NK-92 (cell line): ENCODE data around the gene PSAPL1.

Experiments used
- DNase-seq: peaks from one replicate; lab custom pipeline; 2025; ENCODE audit not compliant: unreplicated experiment; lab: John Stamatoyannopoulos, UW

Gene PSAPL1

DNA sequence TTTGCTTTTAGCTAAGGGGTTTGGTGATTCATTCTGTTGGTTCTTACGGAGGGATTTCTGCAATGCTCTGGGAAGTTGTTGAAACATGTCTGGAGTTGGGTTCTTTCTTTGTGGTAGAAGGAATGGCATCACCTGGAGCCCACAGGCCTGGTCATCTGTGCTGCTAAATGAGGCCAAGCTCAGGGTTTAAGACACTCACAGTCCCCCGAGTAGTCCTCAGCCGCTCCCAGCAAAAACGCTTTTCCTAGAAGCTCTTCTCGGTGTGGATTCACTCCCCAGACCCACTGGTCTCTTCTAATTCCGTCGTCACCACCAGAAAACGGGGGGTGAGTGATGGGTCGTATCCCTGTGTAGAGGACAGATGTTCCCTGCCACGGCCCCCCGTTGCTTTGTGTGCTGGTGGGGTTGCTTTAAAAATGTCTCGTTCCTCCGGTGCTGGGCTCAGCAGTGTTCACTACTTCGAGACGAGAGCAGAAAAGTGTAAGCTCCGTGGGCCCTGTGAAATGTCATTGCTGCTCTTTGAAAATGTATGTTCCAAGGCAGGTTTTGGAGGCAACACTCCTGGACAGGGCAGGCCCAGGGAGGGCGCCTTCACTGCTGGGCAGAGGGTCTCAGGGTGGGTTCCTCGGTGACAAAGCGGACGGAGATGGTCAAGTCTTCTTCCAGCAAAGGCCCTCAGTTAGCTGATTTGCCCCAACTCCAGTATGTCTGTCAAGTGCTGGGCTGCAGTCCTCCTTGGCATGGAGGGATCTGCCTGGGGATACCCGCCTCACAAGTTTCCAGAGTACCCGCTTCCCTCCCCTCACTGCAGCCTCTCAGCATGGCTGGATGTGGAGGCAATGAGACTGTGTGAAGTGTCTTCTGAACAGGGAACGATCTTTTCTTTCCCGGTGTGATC lies 37.3 kb downstream of the PSAPL1 start:
- no peak for DNase-seq

DNA sequence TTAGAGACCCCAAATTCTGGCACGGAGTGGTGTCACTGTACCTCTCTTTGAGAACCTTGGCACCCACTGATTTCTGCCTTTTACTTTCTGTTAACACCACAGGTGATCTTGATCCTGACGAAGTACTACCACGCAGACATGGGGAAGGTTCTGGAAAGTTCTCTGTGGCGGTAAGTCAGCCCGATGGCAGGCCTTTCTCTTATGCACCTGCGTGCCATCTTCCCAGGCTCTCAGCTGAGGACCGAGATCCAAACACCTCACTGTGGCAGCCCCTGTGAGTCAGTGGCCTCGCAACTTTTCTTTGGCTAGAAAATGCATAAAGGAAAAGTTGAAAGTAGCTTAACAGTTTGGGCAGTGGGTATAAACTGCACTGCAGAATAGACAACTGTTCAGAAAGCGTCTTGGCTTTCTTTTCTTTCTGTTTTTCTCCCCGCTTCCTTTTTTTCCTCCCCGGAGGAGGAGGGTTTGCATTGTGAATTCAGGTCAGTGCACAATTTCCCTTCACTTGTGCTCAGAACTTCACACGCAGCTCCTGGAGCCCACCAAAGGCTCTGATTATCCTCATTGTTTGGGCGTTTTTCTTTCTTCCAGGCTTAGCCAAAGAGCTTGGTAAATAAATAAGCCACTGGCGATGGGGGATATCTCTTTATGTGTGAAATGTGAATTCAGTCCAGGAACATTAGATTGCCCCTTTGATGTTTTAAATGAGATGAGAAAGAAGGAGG lies 38.4 kb downstream of the PSAPL1 start:
- DNase-seq = no peak

DNA sequence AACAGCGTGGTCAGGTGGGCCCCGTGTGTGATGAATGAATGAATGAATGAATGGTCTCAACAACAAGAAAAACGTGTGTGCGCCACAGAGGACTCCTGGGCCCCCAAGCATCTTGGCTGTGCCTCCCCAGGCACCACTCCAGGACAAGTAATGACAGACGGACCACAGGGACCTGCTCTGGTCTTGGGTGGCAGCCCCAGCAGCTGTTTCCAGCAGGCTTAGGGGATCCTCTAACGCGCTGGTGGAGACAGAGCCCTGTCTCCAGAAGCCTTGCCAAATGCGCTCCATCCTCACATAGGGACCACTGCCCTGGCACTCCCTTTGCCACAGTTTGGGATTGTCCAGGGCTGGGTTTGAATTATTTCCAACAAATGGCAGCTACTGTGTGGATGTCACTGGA lies 39.1 kb downstream of the PSAPL1 start:
- DNase-seq = no peak

DNA sequence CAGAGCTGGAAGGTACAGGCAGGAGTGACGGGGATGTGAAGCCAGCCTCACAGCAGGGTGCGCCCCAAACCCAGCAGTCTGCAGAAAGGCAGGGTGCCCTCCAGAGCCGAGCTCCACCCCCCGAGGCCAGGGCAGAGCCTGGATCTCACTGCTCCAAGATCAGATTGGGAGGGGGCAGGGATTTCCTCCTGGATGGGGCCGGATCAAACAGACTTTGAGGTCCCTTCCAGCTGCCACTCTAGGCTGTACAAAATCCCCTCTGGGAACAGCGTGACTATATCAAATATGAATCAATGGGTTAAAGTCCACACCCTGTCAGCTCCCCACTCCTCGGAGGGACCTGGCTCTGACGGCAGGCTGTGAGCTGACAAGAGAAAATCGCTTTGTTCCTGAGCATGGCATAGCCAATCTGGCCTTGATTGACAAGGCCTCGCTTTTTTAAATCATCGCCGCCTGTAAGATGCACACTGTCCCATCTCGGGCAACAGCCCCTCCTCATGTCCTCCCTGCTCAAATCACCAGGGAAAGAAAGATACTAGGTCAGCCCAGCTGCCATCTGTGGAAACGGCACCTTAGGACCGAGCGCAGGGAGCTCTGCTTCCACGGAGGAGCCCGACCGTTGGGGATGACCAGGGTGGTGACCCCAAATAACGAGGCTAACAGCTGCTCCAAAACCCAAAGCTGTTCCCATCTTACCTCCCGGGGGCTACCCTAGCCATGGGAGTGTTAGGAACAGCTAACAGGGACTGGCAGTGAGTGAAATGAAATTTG lies 39.9 kb downstream of the PSAPL1 start:
- no peak for DNase-seq

DNA sequence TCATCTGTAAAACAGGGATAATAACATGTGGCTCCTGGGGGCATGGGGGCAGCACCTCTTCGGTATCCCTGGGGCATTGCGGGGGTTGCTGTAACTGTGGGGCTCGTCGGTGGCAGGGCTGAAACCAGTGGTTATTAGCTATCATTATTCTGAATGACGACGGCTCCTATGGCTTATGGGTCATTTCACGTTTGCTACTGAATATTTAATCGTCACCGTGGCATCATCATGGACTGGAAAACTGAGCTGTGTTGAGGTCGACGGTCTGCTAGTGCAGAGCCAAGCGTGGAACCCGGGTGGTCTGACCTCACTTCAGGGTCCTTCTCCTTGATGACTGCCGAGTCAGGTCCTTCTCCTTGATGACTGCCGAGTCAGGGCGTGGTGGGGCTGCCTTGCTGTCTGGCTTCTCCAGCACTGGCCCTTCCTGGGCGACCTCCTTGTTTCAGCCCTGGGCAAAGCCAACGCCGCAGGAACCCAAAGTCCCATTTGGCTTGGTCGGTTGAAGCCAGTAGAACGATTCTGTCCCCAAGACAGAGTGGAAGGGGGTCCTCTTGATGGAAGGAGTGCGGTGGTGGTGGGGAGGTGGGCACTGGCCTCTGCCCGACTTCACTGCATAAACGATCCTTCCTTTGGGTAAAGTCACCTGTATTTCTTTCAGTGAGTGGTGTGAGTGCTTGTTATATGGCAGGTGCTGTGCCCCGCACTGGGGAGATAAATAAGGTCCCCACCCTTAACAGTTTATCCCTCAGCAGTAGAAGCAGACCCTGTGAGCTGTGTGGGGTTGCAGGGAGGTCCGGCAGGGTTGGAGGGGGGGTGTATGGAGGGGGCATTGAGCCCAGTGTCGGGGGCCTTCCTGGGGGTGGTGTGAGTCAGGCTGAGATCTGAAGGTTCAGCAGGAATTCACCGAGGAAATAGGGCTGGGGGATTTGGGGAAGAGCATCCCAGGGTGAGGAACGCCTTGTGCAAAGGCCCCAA lies 40.8 kb downstream of the PSAPL1 start:
- DNase-seq = no peak

DNA sequence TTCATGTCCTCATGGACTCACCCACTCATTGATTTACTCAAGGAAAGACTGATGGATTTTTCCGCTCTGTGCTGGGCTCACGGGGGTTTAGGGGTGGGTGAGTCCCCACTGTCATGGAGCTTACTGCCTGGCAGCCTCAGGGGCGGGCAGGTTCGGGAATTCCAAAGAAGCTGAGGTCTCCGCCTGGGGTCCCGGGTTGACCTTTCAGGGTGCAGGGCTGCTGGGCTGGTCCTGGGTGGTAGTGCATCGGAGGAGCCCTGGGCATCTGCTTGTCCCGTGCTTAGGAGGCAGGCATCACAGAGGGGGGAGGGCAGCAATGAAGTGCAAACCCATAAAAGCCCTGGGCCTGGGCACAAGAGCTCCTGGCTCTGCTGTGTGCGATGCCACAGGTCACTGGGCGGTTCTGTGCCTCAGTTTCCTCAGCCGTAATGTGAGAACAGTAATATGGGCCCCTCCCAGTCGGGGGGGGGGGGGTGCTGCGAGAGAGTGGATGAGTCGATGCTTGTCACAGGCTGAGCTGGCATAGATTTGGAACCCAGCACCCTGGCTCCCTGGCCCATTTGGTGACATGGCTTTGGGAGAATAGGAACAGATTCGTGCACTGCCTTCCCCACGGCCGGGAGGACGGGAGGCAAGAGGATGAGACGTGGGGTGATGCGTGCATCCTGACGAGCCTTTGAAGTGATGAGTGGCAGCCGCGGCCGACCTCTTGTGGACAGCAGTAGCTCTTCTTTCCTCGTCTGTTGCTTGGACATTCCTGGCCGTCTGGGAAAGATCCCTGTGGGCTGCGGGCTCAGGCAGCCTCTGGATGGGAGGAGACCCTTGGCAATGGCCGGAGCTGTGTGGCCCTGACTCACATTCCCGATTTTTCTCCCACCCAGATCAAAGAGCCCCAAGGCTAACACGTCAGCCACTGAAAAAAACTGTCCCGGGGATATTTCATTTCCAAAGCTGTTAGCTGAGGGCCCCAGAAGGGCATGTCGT lies 42.0 kb downstream of the PSAPL1 start:
- no peak for DNase-seq

DNA sequence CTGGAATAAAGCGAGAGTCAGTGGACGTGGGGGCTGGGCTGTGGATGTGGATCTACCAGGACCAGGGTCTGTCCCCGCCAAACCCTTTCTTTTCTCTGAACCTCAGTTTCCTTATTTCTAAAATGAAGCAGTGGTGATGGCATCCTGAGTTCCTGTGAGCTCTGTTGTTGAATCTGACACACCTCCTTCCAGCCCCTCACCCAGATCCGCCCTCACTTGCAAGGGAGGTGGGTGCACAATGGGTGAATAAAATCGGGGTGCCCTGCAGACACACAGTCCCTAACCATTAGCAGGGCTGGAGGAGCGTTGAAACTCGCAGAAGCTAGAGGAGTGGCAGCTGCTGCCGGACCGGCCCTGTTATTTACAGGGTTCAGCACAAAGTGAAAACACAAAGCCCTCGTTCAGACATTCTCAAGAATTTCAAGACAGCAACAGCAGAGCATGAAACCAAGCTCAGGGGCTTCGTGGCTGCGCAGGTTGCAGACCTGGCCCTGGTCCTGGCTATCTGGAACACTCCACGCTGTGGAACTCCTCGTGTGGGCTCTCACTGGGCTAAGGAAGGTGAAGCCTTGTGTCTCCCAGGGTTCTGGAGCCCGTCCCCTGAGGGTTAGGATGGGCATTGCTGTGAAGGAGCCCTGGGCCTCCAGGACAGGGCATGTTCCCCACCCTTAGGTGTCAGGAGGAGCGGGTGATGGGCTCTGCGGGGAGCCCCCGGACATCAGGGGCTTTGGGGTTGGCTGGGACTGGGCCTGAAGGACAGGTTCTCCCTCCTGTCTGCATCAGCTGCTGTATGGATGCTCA lies 42.9 kb downstream of the PSAPL1 start:
- no peak for DNase-seq

DNA sequence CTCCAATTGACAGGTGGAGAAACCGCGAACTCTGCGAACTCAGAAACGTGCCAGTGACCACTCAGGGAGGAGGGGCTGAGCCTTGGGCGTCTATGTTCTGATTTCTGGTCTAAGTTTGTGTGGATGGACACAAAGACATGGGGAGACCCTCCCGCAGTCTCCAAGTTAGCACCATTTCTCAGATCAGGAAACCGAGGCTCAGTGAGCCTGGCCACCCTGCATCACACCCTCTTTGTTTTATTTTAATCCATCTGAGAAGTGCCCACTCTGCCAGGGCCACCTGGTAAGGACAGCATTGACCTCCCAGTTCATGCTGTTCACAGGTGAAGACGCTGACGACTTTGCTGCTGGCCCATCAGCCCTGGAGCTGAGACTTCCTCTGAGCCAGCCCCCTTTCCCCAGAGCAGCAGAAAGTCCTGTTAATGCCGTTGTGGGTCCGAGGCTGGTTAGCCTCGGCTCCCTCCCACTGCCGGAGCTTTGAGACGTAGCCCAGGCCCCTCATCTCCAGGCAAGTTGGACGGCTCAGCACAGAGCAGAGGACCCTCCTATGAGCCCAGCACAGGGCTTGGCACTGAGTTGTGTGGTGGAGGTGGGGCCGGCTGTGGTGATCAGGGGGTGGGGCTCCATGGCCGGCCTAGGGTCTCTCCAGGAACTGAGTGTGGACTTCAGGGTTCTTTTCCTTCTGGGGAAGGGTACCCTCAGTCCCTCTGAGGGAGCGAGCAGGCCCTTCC lies 43.7 kb downstream of the PSAPL1 start:
- DNase-seq = no peak

DNA sequence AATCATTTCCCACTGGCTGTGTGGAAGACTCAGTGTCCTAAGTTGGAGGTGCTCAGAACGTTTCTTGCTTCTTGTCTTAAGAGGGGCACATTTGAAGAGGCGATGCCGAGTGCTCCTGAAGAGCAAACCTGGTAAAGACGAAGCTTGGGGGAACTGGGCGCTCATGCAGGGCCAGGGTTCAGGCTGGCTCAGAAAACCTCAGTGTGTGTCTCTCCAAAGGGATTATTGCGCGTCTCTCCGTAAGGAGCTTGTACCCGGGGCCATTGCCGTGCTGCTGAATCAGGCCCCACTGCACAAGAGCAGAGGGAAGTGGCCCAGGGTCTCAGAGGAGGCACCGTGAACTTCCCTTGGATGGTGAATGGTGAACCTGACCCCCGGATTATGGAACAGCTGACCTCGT lies 44.4 kb downstream of the PSAPL1 start:
- no peak for DNase-seq

DNA sequence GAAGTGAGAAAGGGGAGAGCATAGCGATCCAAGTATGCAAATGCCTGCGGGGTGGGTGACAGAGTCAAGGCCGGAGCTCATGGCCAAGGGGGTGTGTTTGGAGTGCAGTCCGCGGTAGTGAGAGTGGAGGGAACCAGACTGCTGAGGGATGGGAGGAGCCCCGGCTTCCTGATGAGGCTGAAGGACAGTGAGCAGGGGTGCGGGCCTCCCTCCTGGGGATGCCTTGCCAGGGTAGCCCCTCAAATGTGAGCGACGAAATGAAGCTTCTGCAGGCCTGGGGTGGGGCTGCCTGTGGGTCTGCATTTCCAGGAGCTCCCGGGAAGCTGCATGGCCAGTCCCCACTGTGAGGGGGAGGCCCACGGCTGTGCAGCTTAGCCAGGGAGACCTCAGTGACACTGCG lies 45.0 kb downstream of the PSAPL1 start:
- no peak for DNase-seq

DNA sequence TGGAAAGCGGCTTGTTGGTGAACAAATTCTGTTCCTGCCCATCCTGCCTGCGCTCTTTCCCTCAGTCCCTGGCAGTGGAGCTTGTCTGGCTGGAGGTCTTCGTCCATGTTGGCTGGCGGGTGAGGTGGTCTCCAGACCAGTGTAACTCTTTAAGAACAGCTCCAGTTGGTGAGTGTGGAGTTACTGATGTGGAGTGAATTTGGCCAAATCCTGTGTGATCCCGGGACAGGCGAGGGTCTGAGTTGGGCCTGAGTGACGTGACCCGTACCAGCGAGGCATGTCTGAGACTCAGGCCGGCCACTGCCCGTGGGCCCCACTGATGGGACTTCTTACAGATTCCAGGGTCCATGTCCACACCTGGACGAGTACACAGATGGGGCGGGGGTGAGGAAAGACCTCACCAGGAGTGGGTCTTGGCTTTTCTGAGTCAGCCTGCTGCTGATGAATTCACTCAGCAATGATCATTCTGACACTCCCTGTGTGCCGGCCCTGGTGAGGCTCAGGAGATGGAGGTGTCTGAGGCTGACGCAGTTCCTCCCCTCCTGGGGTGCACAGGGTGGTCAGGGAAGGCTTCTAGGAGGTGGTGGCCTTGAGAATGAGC lies 45.5 kb downstream of the PSAPL1 start:
- DNase-seq = no peak

DNA sequence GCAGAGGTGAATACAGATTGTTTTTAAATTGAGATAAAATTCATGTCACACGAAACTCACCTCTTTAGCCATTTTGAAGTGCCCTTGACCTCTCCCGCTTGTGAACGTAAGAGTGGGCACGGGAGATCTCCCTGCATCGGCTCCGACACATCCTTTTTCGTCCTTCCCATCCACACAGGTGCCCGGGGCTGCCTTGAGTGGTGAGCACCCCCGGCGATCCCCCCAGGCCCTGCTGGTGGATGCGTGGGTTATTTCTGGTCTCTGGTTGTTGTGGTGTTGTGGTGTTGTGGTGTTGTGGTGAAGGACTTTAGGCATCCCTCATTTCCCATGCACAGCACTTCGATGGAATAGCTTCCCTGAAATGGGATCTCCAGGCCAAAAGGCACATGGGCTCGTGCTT lies 46.1 kb downstream of the PSAPL1 start:
- no peak for DNase-seq

DNA sequence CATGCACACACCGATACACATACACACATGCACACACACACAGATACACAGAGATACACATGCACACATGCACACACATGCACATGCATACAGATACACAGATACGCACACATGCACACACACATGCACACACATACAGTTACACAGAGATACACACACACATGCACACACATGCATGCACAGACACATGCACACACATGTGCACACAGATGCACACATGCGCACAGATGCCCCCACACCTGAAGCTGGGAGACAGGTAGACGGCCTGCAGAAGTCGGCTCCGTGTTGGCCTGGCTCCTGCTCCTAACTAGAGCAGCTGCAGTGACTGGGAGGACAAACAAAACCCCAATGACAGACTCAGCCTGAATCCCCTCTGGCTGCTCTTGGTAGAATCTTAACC lies 46.8 kb downstream of the PSAPL1 start:
- no peak for DNase-seq

DNA sequence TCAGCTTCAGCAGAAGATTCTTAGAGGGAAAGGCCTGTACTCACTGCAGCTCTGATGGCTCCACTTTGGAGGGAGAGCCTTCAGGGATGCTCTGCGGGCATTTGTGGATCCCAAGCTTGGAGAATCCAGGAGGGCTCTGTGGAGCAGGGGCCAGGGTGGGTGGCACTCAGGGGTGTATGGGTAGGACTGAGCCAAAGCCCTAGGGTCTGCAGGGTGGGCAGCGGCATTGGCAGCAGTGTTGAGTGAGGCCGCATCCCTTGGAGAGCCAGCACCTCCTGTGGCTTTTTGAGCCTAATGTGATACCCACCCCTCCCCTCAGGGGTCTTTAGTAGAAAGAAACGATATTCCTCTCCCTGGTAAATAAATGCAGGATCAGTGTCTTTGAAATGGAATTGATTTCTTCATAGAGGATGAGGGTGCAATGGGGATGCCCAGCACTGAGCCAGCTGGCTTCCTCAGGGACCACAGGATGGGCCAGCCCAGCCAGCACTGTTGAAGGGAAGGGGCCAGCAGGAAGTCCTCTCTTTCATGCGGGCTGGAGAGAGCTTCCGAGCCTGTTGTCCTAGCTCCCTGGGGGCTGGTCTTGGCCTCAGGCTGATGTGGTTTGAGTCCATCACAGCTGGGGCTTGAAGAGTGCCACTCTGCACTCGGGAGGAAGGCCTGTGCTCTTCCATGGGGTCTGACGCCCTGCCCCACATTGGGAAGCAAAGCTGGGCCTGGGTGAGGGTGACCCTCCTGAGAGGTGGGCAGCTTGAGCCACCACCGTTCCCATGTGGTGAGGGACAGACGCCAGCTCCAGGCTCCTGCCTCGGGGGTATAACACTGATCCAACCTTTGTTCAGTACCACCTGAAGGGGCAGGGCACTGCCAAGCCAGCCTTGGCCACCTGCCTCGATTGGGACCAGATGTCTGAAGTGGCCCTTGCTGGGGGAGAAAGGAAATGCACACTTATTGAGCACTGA lies 49.5 kb downstream of the PSAPL1 start:
- DNase-seq = no peak

DNA sequence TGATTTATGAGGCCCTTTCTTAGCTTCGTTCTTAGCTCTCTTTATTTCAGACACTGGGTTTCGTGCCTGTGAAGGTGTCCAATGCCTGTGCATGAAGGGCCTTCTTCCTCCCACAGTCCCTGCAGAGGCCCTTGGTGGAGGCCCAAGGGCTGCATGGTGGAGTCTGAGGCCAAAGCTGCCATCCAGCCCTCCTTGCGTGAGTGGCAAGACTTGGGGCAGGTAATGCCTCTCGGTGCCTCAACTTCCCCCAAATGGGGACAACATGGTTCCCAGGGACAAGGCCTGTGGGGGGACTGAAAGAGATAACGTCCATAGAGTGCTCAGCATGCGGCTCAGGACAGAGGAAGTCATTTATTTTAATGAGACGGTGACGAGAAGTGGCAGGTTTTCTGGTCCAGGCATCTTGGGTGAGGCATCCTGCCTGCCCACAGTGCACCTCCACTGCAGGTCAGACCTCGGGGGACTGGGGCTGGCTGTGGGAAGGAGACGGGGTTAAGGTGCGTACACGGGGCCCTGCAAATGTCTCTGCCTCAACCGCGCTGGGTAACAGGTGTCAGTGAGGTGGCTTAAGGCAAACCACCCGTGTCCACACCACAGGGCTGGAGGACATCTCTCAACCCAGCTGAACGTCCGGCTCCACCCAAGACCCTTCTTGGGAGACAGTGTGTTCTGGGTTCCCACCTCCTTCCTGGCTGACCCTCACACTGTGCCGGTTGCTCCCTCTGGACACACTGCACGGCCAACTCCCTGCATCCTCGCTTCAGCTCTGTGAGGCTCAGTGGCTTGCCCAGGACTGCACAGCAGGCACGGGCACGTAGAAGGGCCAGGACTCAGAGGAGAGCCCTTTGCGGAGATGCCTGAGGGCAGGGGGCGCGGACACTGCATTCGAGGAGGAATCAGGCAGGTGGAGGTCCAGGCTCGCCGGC lies 50.5 kb downstream of the PSAPL1 start:
- no peak for DNase-seq
